C1 segment of cervical spinal cord (tissue), 14 donors: ENCODE measurements around the gene CACNB2.

Experiments used
- DNase-seq, 14 donors: peaks; one replicate each; lab custom pipeline; 2025; lab: John Stamatoyannopoulos, UW

Gene CACNB2

DNA sequence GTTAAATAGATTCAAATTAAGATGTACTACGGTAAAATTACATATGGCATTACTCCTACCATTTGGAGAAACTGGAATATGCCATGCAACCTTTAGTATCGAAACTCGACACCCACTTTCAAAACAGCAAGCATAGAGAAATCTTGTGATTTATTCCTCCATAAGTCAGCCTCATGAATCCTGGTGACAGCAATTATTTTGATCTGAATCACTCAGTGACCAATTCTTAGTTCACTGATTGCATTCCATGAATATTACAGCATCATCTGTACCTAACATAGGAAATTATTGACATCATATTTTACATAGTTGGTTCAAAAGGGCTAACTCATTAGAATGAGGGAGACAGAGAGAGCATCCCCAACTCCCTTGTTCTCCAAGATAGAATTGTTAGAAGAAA is 89.6 kb downstream of the CACNB2 start:
- no peak for DNase-seq

DNA sequence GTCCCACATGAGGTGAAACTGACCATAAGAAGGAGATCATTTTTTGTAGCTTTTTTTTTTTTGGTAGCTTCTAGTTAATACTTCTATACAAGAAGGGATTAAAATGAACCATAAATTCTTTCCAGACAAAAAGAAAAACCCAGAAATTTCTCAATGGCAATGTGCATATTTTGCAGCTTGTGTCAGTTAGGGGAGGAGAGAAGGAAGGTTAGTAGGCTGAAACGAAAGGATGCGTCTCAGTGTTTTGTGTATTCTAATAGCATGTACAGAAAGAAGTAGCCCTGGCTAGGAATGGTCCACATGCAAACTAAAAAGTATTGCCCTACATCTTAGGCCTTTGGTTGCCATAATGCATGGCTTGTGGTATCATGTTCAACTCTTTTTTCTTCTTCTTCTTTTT is 90.6 kb downstream of the CACNB2 start:
- no peak for DNase-seq

DNA sequence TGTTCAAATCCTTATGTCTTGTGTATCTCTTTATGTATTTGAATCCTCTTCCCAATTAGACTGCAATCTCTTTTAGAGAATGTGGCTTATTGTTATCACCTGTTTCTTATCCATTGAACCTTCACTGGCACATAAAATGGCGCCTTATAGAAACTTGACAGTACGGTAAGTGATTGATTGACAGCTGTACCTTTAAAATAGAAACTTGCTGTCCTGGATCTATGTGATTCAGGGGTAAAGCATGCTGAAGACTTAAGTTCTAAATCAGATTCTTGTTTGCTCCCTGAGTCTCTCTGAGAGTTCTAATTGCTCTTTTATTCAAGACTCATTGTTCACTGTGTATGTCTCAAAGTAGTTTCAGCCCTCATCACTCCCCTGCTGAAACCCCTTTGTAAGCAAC is 91.3 kb downstream of the CACNB2 start:
- DNase-seq = no peak

DNA sequence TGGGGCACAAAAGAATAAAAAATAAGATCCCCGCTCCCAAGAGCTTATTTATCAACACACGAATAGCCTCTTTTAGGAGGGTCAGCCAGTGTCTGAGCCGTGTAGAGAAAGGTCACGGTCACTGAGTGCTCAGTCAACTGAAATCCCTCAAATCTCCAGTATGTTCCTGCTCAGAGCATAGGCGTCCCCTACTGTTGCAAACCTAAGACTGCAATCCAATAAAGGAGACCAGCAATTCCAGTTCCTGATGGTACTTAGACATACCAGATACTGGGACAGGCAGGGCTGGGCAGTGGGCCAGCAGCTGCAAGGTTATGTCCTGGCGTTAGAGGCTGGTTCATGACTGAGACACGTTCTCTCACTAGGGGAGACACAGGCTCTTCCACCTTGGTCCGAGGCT is 93.6 kb downstream of the CACNB2 start:
- DNase-seq = no peak

DNA sequence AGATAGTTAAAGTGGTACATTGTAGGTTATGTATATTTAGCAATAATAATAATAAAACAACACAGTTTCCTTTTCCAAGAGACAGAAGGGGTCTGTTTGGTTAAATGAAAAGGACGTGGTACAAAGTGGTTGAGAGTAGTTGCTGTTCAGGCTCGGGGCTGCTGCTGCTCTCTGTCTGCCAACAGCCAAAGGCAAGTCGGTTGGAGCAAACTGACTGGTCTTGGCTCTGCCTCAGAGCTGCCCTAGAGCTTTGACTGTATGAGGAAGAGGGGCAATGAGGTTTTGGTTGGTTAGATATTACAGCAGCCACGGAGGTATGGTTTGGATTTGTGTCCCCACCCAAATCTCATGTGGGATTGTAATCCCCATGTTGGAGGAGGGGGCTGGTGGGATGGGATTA is 95.3 kb downstream of the CACNB2 start:
- DNase-seq = no peak

DNA sequence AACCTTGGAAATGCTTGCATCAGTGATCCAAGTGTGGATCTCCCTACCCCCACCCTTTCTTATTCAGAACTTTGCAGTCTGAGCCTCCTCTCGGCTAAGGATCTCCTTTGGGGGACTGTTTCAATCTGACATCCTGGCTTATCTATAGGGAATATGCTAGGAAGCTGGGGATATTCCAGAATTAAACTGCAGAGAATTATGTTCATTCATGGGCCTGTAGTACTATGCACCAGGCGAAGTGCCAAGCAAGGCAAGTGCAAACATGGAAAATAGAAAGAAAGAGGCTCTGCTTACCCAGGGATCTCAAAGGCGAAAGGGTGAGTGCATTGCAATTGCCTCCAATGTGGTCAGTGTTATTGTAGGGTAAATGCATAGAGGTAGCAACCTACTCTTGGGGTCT is 96.5 kb downstream of the CACNB2 start:
- DNase-seq = no peak

DNA sequence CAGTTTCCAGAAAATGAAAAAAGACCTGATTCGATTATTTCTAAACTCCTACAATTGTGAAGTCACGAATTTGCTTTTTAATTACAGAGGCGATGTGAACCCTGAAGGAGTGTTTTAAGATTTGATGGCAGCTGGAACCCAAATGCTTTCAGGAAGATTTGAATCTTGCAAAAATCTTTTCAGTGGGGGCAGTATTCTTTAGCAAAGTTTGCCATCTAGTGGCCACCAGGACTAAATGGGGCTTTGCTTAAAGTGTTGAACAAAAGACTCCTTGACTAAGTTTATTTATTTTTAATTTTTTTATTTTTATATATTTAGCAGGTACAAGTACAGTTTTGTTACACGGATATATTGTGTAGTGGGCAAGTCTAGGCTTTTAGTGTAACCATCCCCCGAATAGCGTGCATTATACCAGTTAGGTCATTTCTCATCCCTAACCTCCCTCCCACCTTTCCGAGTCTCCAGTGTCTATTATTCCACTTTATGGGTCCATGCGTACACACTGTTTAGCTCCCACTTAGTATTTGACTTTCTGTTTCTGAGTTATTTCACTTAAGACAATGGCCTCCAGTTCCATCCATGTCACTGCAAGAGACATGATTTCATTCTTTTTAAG is 98.8 kb downstream of the CACNB2 start:
- no peak for DNase-seq

DNA sequence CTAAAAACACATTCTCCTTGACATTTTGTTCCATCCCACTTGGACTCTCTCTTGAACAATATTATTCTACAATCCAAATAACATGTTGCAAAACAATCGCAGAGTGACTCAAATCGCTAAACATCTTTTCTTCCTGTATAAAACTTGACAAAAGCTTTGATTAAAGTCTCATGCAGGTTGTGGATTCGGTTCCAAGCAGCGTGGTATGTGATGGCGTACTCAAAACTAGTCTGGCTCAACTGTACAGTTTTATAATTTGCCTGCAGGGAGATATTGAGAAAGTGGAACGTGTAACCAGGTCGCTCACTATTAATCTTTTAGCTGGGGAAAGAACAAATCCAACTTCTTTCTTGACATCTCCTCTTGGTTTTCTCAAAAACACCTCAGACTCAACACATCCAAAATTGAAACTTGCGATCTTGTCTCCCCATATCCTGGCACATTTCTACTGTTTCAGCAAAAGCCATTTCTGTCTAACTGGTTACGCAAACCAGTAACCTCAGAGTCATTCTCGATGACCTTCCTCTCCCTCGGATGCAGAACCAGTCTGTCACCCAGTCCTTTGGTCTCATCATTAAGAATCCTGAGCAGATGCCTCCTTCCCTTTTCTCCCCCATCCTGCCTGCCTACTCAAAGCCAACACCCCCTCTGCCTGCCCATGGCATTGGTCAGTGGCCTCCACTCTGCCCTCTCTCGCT is 100.1 kb downstream of the CACNB2 start:
- no peak for DNase-seq

DNA sequence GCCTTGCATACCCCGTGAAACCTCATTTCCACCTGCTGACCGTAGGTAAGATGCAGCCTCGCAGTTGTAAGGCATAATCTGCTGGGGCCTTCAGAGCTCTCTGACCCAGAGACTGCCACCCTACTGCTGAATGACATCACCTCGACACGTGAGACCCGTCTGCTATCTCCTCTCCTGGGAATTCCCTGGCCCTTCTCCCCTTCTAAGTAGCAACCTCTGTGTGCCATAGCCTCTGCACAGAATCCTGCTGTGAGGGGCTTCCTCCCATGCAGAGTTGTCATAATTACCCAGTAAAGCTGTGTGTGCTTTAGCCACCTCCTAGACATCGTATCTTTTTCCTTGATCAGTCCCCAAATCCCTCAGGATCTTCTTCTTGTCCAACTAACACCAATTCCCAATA is 106.7 kb downstream of the CACNB2 start:
- DNase-seq = no peak

DNA sequence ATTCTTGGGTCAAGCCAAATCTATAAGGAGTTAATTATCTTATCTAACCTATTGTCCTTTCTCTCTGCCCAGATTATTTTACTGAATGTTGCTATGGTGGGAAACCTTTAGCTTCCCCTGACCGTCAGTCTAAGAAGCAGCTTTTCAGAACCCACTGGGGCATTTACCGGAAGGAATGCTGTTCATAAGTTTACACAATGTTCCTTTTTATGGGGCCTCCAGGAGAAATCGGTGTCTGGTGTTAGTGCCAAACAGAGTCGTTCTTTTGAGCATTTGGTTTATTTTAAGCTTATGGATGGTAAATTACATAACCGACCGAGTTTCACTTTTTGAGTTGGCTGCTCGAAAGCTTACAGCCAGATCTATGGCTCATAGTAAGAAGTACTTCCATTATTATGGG is 111.9 kb downstream of the CACNB2 start:
- DNase-seq = no peak

DNA sequence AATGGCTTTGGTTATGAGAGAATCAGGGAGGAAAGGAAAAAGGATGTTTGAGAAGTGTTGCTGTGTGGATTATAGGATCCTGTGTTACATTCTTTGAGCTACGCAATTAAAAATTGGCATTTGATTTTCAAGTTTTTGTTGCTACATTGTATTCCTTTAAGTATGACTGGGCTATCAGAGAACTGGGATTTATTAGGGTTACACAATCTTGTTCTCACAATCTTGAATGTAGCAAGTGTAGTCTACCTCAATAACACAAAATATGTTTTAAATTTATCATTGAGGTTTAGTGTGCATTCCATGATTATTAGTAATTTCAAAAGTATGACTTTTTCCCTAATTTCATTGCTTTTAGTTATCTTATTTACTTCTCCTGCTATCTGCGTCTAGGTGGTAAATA is 113.9 kb downstream of the CACNB2 start:
- no peak for DNase-seq

DNA sequence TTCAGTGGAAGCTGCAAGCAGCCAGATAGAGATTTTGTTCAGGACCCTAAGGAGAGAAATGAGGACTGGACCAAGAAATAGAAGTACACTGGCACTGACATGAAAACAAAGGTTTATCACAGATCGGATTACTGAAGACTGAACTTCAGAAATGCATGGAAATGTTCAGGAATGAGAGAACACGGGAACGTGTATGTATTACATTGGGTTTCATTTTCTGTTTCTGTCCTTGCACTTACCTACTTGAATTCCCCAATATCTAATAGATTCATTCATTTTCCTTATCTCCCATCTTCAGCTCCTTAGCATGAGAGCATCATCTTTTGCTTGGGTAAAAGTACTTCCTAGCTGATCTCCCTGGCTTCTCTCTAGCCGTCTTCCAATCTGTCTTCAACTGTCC is 114.5 kb downstream of the CACNB2 start:
- no peak for DNase-seq

DNA sequence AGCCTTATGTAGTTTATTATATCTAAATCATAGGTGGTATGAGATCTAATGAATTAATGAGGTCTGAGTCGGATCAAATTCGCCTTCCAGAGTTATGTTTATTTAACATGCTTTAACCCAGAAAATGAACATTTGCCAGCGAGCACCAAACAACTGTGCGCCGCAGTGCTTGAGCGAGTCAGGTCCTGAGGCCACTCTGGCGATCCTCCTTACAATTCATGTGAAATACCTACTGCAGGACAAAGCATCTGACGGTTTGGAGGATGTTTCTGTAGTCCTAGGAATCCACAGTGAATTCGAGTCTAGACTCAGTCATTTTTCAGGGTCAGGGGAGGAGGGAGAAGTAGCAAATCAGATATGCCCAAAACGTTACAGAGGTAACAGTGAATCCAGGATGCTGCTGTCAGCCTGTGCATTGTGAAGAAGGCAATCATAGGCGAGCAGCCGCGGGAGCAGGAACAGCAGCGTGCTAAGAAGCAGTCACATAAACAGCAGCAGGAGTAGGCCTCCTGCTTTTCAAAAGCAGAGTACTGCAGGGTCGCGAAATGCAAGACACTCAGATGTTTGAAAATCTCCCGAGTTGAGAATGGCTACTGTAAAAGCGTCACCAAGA is 120.2 kb downstream of the CACNB2 start:
- DNase-seq = peak in 1 of 14 donors; percentile 15

DNA sequence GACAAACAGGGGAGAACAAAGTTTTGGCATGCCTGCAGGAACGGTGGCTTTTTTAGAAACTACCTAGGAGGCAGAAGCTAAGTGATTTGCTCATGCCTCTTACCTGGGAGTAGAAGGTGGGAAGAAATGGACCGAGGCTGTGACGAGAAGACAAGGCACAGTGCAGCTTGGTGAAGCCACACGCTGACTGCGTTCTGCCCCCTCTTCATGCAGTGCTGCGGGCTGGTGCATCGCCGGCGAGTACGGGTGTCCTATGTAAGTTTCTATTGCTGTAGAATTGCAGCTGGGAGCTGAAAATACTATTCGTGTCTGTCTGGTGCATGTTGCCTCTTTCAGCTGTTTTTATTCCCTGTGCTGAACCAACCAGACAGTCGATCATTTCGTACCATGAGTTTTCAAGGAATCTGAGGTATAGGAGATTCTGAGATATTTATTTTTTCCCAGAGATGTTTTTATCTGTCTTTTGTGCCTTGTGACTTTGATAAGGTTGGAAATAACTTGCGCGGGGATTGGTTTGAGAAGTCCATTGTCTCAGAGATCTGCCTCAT is 120.9 kb downstream of the CACNB2 start:
- peak in 1 of 14 donors; percentile 10 for DNase-seq

DNA sequence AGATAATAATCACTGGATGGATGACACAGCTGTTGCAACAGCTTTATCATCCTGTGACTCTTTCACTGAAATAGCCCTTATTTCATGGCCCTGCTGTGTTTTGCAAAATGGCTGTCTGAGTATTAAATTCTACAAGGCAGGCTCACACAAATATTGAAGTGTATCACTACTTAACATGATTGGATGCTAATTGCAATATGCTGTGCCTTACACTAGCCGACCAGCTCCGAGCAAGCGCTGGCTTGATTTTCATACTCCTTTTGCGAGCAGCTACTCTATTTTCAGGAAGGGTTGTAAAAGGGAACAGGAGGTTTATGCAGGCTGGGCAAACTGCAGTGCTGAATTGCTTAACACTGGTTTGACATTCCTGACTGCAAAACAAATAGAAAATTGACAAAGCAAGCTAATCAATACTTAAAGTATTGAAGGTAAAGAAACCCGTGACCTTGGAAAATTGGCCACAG is 121.6 kb downstream of the CACNB2 start:
- DNase-seq = no peak

DNA sequence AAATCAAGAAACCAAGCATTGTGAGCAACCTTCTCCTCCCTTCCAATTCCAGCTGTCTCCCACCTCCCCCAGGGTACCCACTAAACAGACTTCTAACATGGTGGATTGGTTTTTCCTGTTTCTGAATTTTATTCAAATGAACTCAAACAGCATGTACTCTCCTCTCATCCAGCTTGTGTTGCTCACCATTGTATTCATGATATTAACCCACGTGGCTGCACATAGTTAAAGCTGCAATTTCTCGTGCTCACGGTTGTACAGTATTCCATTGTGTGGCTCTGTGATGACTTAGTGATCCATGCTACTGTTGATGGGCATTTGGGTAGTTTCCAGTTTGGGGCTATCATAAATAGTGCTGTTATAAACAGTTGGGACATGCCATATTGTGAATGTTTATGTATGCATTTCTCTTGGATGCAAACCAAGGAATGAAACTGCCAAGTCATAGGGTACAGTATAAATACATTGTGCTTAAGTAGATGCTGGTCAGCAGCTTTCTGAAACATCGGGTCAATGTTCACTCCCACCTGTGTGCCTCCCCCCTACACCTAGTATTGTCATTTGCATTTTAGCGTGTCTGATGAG is 124.3 kb downstream of the CACNB2 start:
- DNase-seq = no peak

DNA sequence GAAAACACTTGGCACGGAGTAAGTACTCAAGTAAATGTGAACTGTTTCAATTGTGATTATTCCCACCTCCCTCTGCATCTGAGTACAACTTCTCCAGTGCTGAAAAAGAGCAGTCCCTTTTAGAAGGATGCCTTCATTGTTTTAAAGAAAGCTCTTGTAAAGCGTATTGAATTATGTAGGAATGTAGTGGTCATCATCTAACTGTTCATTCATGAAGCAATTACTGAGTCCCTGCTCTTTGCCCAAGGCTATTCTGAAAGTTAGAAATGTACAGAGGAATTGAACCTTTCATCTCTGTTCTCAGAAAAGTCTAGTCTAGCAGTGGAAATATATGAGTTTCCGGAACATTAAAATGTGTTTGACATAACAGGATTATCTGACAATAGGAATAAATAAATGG is 127.8 kb downstream of the CACNB2 start:
- no peak for DNase-seq

DNA sequence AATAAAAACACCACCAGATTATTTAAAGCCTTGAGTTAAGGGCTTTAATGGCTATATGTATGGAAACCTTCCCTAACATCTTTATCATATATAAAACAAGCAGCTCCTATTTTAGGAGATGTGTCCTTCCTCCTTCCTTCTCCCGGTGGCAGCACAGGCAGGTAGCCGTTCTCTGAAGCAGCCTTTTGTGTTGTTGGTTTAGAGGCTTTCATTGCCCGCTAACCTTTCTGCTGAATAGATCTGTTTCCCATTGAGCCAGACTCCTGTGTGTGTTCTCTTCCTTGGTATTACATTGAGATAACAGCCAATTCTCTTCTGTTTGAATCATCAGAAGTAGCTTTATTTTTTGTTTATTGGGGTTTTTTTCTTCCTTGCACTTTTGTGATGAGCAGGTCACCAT is 131.3 kb downstream of the CACNB2 start:
- no peak for DNase-seq

DNA sequence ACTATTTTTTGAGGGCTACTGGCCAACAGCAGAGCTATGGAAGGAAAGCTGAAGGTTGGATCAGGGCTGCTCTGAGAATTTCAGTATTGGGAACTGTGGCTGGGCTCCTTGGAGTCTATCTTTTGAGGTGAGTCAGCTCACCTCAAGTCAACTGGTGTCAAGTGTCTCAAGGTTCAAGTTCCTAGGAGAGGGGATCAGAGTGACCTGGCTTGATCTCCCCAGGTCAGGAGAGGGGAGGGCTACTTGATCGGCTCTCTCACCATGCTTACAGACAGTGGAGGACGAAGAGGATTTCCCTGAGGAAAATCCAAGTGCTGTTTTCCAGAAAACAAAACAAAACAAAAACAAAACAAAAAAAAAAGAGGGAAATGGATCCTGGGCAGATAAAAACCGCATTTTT is 132.8 kb downstream of the CACNB2 start:
- DNase-seq = no peak

DNA sequence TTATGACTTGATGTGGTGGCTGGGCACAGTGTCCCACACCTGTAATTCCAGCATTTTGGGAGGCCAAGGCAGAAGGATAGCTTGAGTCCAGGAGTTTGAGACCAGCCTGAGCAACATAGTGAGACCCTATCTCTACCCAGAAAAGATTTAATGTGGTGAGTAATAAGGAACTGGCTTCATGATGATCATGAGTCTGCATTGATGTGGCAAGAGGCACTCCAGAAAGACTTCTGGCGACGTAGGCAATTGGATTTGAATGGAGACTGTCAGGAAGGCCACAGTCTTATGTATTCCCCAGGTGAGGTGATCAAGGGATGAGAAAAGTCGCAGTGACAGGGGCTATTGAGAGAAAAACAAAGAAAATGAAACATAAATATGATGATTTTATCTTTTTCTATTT is 138.0 kb downstream of the CACNB2 start:
- DNase-seq = no peak

DNA sequence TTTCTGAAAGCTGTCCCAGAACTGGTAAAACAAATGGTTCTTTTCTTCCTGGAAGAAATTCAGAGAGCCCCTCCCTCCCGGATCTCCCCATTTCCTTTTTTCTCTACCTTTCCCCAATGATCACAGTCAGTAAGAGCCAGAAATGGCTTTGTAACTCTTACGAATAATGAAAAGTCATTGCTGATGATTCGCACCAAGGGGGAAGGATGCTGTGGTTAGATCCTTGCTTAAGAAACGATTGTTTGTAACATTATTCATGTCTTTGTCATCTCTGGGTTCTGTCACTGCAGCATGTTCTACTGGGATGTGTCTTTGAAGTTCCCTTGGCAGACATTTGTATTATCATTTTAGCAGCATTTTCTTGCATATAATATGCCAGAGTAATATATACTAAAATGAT is 138.9 kb downstream of the CACNB2 start:
- DNase-seq = no peak

DNA sequence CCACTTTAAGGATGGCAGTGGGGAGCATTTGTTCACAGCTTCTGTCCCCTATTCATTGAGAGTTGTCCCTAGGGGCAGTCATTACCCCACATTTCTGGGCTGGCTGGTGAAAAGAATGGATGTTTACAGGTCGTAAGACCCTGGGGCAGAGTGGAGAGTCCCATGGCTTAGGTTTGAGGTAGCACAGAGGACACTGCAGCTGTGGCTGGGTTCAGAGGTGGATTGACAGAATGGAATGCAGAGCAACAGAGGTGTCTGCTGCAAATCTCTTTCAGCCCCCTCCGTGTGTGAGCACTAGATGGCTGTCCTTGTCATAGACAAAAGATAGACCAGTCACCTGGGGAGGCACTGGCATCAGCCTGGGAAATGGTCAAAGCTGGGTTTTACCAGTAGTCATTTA is 141.9 kb downstream of the CACNB2 start:
- DNase-seq = no peak
